ENCODE data around the gene GINS2. TPM values are rescaled to one million over a fixed set of nuclear protein-coding genes. Genes with fewer than 3 reads are reported as not detected.

GINS2 gene
- total RNA-seq, 1 experiment from 2014 or later, result 52.7 TPM

DNA sequence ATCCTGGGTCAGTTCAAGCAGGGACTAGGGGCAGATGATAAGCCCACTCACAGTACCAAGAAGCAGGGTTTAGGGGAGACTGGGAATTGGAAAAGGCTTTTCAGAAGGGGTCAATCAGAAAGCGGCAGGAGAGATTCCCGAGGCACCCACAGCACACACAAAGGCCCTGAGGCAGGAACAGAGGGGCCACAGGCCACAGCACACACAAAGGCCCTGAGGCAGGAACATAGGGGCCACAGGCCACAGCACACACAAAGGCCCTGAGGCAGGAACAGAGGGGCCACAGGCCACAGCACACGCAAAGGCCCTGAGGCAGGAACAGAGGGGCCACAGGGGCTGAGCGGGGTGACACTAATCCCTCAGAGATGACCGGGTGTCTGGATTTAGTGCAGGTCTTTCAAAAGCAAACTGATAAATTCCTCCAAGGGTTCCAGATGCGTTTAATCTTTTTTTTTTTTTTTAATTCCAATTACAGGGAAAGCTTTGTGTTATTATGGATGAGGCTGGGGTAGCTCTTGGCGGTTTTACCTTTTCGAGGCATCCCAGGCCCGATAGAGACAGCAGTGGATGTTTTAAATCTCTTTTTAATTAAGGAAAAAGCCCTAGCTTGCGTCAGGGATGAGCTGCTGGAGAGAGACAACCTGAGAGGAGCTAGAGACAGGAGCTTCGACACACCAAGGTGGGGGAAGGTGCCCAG is 31.0 kb upstream of the GINS2 start:
- no peak overlapping the region for H3K27ac Mint-ChIP-seq
- no CpG with 5 or more reads among the region's 11 CpGs for WGBS (ENCODE audit: extremely low coverage, insufficient read length, low lambda C conversion rate)
- peaks cover 9% of the 10 kb centered on the region for H3K23me2 ChIP-seq (ENCODE audit: insufficient read length, low read depth, low read length, poor library complexity, severe bottlenecking)
- H3K9me3 Mint-ChIP-seq, result no peaks in the 10 kb centered on the region
- no peak overlapping the region for H2AFZ ChIP-seq (ENCODE audit: low read length)
- H3K56ac ChIP-seq (ENCODE audit: insufficient read length, low read depth, low read length), result no peak overlapping the region
- no peak overlapping the region for H2BK5ac ChIP-seq (ENCODE audit: insufficient read length, low read length)
- H3K27me3 ChIP-seq (ENCODE audit: insufficient read depth, low read length), result peaks cover 3% of the 10 kb centered on the region; the same call in 1 of the 2 replicates
- no peaks in the 10 kb centered on the region for H4K20me1 ChIP-seq (ENCODE audit: control insufficient read depth, insufficient read depth, insufficient read length)
- H2BK20ac ChIP-seq (ENCODE audit: low read depth, low read length, poor library complexity, severe bottlenecking), result no peak overlapping the region
- no peak overlapping the region for H4K5ac ChIP-seq (ENCODE audit: insufficient read length, low read depth, low read length)
- peaks cover 18% of the 10 kb centered on the region for H3K27me3 Mint-ChIP-seq (ENCODE audit: low read depth)
- H2BK15ac ChIP-seq (ENCODE audit: low read depth, low read length), result no peak overlapping the region
- no peak overlapping the region for H4K8ac ChIP-seq (replicated peaks; ENCODE audit: insufficient read length, low read depth, low read length)
- no peak overlapping the region for H3T11ph ChIP-seq (ENCODE audit: low read length)
- no peak overlapping the region for H4K91ac ChIP-seq (ENCODE audit: insufficient read length, low read depth, low read length)
- H3K36me3 Mint-ChIP-seq (ENCODE audit: insufficient read depth in 1 of 3, low read depth in 3 of 3), result no peaks in the 10 kb centered on the region
- no peak overlapping the region for H2BK12ac ChIP-seq (ENCODE audit: insufficient read length, low read depth, low read length)
- no peak overlapping the region for H3K18ac ChIP-seq (ENCODE audit: insufficient read length, low read depth, low read length)
- no peak overlapping the region for H3K4me2 ChIP-seq (ENCODE audit: insufficient read depth, insufficient read length, low read length)
- H3K14ac ChIP-seq (ENCODE audit: insufficient read depth, low read length), result no peak overlapping the region
- no peak overlapping the region for H2AK5ac ChIP-seq (ENCODE audit: insufficient read length, low read length)
- no peak overlapping the region for H3K27ac ChIP-seq (ENCODE audit: insufficient read length, low read depth, low read length)
- no peak overlapping the region for H3K4me3 Mint-ChIP-seq
- TF ChIP-seq, protein P1, sequence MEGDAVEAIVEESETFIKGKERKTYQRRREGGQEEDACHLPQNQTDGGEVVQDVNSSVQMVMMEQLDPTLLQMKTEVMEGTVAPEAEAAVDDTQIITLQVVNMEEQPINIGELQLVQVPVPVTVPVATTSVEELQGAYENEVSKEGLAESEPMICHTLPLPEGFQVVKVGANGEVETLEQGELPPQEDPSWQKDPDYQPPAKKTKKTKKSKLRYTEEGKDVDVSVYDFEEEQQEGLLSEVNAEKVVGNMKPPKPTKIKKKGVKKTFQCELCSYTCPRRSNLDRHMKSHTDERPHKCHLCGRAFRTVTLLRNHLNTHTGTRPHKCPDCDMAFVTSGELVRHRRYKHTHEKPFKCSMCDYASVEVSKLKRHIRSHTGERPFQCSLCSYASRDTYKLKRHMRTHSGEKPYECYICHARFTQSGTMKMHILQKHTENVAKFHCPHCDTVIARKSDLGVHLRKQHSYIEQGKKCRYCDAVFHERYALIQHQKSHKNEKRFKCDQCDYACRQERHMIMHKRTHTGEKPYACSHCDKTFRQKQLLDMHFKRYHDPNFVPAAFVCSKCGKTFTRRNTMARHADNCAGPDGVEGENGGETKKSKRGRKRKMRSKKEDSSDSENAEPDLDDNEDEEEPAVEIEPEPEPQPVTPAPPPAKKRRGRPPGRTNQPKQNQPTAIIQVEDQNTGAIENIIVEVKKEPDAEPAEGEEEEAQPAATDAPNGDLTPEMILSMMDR (conservative IDR thresholded peaks at IDR 0.05), result no peak
- H3K4me1 Mint-ChIP-seq, result peaks cover 12 to 25% of the 10 kb centered on the region in 2 experiments
- no peak overlapping the region for H3K23ac ChIP-seq (ENCODE audit: insufficient read length, low read depth, low read length)
- H3K9me3 ChIP-seq (ENCODE audit: control insufficient read depth, low read depth, low read length), result no peaks in the 10 kb centered on the region
- no peak overlapping the region for H3K9ac ChIP-seq (ENCODE audit: extremely low read depth, insufficient read length, low read length)
- no peak for DNase-seq
- H3K4ac ChIP-seq (ENCODE audit: low read depth, low read length), result no peak overlapping the region
- H3K4me1 ChIP-seq (ENCODE audit: insufficient read depth, low read length), result peaks cover 3% of the 10 kb centered on the region; the same call in 1 of the 2 replicates
- H3K79me1 ChIP-seq (ENCODE audit: insufficient read depth, low read depth, low read length, poor library complexity, severe bottlenecking), result no peaks in the 10 kb centered on the region
- H2BK120ac ChIP-seq (ENCODE audit: low read depth, low read length, poor library complexity, severe bottlenecking), result no peak overlapping the region
- H3K79me2 ChIP-seq (ENCODE audit: insufficient read depth, low read length), result no peaks in the 10 kb centered on the region
